Retinal pigment epithelial cell (primary cell): ENCODE measurements around the gene HIBADH.
"Not testable (repeated sequence)": the region's sequence is repeated elsewhere in the genome, so short reads cannot be mapped to it uniquely, and the experiment has no call there.

Experiments used
- DNase-seq: peaks from one replicate; pipeline ENCODE4 v3.0.0-alpha.2; 2010; ENCODE audit warnings: low read depth
- H3K4me3 ChIP-seq: 2 replicates; pipeline ENCODE4 v1.5.1; 2011; ENCODE audit warnings: mild to moderate bottlenecking, low read length, control low read depth, moderate library complexity
- CTCF ChIP-seq: conservative IDR thresholded peaks from 2 replicates; pipeline ENCODE4 v1.5.1; 2011; ENCODE audit warnings: low read depth, low read length, control low read depth, inconsistent platforms

The HIBADH gene

GRCh38 chr7:27514861-27515260, 147.8 kb downstream of the HIBADH start:
- DNase-seq, result no peak
- no peak overlapping the region for H3K4me3 ChIP-seq
- TF ChIP-seq CTCF, result no peak

DNA sequence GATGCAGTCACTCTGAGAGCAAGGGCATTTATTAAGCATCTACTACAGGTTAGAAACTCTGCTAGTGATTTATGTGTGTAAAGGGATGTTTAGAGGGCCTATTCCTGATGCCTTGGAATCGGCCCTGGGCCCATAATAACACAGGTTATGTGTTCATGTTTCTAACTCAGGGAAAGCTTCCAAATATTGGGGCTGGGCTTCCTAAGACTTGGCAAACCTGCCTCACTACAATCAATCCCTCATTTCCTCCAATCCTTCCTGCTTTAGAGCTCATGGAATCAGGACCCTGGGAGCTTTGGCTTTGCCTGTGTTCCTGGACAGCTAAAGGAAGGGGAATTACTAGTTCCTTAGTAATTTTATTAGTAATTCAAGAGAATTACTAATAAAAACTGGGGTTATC, 148.8 kb downstream of the HIBADH start:
- TF ChIP-seq CTCF, result no peak
- no peak overlapping the region for H3K4me3 ChIP-seq
- DNase-seq, result no peak

DNA sequence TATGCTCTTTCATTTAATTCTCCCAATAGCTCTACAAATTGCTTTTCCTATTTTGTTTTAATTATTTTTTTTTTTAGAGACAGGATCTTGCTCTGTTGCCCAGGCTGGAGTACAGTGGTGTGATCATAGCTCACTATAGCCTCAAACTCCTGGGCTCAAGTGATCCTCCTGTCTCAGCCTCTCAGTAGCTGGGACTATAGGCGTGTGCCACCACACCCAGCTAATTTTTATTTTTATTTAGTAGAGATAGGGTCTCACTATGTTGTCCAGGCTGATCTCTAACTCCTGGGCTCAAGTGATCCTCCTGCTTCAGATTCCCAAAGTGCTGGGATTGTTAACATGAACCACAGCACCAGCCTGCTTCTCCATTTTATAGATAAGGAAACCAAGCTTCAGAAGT, 151.3 kb downstream of the HIBADH start:
- not testable (repeated sequence) for DNase-seq, H3K4me3 ChIP-seq

GRCh38 chr7:27510541-27510940, 152.1 kb downstream of the HIBADH start:
- H3K4me3 ChIP-seq, result no peak overlapping the region
- DNase-seq, result no peak
- TF ChIP-seq CTCF, result no peak

- not testable (repeated sequence) for H3K4me3 ChIP-seq, DNase-seq
Measured at GRCh38 chr7:27501879-27502278, 160.8 kb downstream of the HIBADH start.

GRCh38 chr7:27501001-27501400, 161.7 kb downstream of the HIBADH start:
- TF ChIP-seq CTCF, result no peak
- H3K4me3 ChIP-seq, result no peak overlapping the region

DNA sequence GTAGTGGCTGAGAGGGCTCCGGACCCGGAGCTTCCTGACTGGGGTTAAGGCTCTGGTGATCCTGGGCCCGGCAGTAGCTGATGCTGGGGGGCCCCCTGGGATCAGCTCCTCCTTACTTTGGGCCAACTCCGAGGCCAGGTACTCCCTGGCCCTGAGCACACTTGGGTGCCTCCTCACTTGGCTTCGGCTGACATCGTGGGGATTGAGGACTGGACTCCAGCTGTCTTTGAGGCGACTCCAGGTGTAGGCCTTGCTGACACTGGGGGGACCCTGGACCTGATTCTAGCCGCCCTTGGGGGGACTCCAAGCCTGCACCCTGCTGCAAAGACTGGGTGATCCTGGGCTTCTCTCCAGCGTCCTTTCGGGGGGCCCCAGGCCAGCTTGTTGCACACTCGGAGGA, 170.5 kb downstream of the HIBADH start:
- no peak overlapping the region for H3K4me3 ChIP-seq
- no peak for TF ChIP-seq CTCF
- DNase-seq, result no peak

More at GRCh38 chr7:27501001-27501400, 161.7 kb downstream of the HIBADH start:
- no peak for DNase-seq

- DNase-seq, result no peak
- no peak overlapping the region for H3K4me3 ChIP-seq
- TF ChIP-seq CTCF, result no peak
Measured at GRCh38 chr7:27491534-27491933, 171.1 kb downstream of the HIBADH start.
